HG03064 (cell line): ENCODE data around the gene PANK3.
"Not testable (repeated sequence)": the region's sequence is repeated elsewhere in the genome, so short reads cannot be mapped to it uniquely, and the experiment has no call there.

ENCODE experiments used
- ATAC-seq: cut with Tn5 transposase; IDR thresholded peaks from one replicate; pipeline ENCODE4 v1.9.1; 2021; ENCODE audit warnings: low read depth; ENCODE audit not compliant: unreplicated experiment

The PANK3 gene

DNA sequence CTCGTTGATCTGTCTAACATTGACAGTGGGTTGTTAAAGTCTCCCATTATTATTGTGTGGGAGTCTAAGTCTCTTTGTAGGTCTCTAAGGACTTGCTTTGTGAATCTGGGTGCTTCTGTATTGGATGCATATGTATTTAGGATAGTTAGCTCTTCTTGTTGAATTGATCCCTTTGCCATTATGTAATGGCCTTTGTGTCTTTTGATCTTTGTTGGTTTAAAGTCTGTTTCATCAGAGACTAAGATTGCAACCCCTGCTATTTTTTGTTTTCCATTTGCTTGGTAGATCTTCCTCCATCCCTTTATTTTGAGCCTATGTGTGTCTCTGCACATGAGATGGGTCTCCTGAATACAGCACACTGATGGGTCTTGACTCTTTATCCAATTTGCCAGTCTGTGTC, 17.0 kb upstream of the PANK3 start:
- ATAC-seq: not testable (repeated sequence)

DNA sequence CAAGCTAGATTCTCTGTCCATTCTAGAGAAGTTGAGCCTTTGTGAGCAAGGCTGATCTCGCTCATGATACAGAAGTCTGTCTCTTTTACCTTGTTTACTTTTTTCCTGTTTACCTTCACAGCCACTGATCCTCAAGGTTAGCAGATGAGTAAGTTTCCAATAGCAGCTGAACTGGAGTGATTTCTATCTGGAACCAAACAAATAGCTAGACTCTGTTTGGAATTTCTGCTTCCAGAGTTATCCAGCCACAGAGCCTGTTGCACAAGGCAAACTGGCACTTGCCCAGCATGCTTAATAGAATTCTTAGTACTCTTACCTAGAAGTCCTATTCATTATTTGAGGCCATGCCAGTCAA, 12.8 kb upstream of the PANK3 start:
- no peak for ATAC-seq

DNA sequence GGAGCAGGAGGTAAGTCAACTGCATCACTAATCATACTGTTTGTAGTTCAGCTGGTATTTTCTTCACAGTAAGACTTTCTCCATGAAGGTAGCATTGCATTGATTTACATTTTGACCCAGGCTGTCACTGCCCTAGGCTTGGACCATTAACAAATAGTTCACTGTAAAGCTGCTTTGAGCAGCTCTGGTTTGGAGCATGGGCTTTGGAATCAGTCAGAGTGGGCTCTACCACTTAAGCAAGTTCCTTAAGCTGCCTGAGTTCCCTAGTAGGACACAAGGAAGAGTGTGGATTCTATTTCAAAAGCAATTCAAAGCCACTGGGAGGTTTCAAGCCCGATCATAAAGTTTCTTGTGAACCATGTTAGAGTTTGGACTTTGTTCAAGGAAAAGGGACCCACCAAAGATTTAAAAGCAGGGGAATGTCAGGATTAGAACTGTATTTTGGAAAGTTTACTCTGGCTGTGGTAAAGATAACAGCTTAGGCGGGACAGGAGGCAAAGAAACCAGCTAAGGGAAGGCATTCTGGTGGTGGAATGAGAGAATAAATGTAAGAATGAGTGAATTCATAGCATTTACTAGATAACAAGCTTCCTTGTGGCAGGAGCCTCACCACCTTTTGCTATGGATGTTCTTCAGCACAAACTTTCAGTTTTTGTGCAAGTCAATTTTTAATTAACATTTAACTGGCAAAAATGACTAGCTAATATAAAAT, 12.3 kb upstream of the PANK3 start:
- ATAC-seq: no peak

DNA sequence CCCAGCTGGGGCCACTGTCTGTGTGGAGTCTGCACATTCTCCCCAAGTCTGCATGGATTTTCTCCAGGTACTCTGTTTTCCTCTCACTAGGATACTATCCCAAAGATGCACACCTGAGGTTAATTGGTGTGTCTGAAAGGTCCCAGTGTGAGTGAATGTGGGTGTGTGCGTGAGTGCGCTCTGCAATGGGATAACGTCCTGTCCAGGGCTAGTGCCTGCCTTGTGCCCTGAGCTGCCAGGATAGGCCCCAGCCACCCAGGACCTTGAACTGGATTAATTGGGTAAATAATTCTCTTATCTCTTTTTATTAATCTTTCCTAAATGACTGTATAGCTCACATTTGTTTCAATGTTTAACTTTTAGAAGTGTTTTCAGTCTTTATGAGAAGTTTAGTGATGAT, 11.5 kb upstream of the PANK3 start:
- ATAC-seq: no peak

DNA sequence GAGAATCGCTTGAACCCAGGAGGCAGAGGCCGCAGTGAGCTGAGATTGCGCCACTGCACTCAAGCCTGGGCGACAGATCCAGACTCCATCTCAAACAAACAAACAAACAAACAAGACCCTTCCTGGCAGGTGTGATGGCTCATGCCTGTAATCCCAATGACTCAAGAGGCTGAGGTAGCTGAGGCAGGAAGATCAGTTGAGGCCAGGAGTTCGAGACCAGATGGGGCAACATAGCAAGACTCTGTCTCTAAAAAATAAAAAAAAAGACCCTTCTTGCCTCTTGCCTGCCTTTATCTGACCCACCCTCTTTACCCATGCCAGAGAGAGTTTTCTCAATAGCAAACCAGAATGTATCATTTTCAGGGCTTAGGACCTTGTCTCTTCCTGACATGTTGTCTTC, 8.8 kb upstream of the PANK3 start:
- no peak for ATAC-seq

DNA sequence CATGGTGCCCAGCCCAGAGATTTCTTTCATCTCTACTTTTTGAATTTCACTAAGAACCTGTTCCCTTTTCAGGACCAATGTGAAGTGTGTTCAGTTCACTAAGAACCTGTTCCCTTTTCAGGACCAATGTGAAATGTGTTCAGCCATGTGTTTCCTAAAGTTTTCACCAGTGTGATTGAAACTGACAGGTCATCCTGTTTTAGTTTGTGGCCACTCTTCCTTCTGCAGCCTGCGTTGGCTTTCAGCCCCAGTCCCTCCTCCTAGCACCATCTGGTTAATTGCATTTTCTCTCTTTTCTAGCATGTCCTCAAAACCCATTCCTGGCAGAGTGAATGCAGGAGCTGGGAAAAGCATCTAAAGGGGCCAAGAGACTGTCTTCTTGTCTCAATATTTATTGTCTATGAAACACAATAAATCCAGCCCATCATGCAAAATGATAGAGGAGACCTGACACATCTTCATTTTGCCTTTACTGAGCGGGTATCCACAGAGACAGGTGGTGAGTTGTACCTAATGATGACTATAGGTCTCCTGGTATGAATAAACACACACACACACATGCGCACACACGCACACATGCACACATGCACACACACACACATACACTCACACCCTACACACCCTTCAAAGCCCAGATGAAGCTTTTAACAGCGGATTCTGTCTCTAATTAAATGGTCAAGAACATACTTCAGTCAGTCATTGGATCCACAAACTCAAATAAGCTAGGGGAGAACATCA, 6.1 kb upstream of the PANK3 start:
- ATAC-seq: no peak

DNA sequence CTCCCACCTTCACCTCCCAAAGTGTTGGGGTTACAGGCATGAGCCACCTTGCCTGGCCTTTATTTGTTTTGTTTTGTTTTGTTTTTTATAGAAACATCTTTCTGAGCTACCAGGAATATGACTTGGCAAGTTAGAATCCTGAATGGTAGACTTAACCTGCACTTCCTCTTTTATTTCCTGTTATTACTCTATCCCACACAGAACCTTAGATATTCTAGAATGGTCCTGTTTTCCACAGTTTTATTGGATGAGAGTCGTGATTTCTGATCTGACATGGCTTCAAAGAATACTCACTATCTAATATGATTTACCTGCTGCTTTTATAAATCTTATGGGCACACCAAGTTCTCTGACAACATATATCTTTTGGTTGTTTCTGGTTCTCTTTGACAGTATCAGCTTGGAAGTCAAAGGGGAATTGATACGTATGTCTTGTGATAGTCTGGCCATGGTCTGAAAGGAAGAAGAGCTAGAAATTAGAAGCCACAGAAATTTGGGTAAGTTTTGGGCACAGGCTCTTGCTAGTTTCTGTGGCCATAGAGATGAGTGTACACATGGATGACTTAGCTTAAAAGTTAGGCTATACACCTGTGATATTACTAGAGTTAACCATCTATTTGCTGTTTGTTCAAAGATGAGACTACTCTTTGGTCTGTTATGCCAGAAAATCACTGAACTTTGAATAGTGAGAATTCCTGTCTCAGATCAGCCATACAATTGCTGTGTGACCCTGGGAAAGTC, 4.7 kb upstream of the PANK3 start:
- peak; percentile 34 for ATAC-seq

DNA sequence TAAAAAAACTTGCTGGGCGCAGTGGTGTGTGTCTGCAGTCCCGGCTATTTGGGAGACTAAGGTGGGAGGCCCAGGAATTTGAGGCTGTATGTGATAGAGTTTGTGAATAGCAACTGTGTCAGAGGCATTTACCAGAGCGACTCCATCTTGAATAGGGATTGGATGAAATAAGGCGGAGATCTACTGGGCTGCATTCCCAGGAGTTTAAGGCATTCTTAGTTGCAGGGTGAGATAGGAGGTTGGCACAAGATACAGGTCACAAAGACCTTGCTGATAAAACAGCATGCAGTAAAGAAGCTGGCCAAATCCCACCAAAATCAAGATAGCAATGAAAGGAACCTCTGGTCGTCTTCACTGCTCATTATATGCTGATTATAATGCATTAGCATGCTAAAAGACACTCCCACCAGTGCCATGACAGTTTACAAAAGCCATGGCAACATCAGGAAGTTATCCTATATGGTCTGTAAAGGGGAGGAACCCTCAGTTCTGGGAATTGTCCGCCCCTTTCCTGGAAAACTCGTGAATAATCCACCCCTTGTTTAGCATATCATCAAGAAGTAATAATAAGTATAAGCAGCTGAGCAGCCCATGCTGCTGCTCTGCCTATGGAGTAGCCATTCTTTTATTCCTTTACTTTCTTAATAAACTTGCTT, 1.8 kb upstream of the PANK3 start:
- ATAC-seq: not testable (repeated sequence)

DNA sequence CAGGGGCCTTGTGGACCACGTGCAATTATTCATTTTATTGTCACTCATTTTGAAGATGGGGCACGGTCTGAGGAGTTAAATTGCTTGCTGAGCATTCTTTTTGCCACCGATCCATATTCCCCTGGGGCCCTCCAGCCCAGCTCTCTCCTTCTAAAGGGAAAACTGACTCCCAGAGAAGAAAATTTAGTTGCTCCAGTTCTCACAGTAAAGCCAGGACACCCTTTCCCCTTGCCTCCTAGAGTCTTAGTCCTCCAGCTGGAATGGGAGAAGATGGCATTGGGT, 1.0 kb upstream of the PANK3 start:
- no peak for ATAC-seq

DNA sequence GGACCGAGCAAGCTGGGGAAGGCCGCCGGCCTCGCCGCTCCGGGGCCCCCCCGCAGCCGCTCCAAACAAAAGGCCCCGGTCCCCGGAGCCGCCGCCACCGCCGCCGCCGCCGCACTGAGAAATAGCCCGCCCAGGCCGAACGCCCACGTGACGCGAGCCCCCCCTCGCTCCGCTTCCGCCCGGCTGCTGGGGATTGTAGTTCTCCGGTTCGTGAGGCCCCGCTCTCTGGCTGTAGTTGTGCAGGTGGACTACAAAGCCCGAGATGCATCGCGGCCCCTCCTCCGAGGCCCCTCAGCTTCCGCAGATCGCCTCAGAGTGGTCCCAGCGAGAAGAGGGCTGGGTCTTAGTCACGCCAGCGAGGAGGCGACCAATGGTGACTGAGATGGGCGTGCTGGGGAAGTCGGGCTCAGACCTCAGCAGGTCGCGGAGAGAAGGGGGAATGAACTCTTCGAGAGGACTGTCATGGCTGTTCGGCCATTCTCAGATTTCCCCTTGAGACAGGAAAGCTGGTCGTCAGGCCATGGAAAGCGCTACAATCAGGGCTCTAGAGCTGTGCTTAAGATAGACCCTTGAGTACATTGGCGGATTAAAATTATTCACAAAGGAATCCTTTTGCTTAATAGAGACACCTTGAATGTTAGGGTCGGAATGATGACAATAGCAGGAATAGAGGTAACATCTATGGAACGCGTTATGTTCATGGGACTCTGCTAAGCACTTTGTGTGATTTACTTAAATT, 489 bp upstream of the PANK3 start:
- ATAC-seq: peak; percentile 94

DNA sequence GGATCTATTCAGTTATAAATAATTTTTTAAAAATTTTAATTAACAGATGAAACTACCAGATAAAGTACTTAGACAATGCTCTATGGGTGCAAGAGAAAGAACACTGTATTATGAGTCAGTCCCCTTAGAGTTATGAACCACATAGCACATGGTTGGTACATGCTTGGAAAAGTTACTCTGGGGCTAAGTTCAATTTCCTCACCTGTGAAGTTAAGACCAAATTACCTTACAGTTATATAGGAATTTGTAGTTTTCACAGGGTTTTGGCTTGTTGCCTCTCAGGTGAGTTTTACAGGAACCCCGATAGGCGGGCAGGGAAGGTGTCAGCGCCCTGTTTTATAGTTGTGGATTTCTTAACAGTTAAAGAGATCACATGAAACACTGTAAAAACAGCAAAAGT, 1.2 kb downstream of the PANK3 start:
- no peak for ATAC-seq

DNA sequence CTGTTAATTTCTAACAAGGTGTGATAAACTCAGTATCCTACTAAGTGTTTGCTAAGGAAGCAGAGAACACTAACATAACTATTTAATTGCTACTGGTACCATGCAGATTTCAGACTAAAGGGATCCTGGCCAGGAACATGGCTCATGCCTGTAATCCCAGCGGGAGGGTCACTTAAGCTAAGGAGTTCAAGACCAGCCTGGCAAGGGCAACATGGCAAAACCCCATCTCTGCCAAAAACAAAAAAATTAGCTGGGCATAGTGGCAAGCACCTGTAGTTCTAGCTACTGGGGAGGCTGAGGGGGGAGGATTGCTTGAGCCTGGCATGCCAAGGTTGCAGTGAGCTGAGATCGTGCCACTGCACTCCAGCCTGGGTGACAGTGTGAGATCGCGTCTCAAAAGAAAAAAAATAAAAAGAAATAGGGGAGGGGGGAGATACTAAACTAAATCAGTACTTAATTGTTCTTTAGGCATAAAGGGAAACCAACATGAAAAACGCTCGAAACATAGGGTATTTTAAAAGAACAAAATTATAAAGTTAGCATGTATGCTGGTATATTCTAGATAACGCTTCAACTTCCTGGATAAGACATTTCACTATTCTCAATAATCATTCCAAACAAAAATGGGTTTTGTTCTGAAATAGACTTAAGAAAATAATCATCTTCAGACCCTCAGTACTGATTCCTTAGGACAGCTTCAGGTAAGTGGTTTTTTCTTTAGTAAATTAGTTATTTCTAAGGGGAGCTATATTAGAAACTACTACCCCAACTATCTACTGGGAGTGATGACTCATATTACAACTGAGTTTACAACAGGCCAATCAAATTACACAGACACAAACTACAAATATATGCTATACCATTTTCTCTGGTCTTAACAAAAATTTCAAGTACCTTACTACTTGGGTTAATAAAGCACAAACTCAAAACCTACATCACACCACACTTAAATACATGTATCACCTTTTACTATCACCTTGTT, 3.5 kb downstream of the PANK3 start:
- ATAC-seq: no peak

DNA sequence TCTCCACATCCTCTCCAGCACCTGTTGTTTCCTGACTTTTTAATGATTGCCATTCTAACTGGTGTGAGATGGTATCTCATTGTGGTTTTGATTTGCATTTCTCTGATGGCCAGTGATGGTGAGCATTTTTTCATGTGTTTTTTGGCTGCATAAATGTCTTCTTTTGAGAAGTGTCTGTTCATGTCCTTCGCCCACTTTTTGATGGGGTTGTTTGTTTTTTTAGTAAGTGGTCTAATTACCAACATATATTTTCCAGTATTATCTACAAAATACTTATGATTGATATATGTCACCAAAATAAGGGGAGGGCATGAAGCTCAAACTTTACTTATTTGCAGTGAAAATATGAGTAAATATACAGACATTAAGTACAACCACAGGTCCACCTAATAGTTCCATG, 5.0 kb downstream of the PANK3 start:
- ATAC-seq: not testable (repeated sequence)

DNA sequence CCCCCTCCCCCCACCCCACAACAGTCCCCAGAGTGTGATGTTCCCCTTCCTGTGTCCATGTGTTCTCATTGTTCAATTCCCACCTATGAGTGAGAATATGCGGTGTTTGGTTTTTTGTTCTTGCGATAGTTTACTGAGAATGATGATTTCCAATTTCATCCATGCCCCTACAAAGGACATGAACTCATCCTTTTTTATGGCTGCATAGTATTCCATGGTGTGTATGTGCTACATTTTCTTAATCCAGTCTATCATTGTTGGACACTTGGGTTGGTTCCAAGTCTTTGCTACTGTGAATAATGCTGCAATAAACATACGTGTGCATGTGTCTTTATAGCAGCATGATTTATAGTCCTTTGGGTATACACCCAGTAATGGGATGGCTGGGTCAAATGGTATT, 5.5 kb downstream of the PANK3 start:
- not testable (repeated sequence) for ATAC-seq

DNA sequence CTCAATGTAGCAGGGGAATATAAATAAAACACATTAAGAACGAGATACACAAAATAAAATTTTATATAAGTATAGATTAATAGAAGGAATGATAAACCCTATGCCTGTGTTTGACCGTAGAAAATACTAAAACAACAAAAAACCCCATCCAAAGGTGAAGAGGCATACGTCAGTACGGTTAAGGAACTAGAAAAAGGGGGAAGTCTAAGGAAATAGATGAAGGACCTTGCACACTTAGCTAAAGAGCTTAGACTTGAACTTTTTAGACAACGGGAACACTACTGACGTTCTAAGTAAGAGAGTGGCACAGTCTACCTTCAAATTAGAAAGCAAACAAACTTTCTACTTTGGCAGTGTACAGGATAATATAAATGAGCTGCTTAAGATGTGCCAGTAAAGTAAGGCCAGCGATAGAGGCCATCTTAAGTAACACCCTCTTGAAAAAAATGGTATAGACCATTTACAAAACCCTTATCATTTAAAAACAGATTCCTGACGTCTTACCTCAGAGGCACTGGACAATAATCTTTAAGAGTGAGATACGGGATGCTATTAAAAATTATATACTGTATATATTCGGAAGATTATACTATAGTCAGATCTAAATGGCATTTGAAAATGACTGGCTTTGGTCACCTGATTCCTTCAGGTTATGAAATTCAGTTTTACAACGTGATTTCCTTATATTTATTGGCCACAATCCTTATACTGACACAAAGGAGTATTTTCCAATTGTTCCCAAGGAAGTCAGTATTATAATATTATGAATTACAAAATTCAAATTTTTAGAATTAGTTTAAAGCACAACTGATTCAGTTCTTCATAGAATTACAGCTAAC, 8.5 kb downstream of the PANK3 start:
- ATAC-seq: no peak

DNA sequence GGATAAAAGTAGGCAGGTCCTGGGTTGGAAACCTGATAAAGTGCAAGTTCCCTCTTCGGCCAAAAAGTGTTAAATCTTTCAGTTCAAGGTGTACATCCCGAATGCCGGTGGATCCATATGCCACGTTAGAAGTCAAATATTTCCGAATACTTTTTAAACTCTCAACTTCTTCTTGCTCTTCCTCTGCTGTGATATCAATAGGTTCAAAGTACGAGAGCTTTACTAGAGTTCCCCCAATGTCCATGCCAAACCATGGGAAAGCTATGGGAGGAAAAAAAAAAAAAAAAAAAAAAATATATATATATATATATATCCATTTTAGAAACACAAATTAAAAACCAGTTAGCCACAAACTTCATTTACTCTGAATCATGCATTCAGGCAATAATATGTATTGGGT, 10.4 kb downstream of the PANK3 start:
- ATAC-seq: no peak

DNA sequence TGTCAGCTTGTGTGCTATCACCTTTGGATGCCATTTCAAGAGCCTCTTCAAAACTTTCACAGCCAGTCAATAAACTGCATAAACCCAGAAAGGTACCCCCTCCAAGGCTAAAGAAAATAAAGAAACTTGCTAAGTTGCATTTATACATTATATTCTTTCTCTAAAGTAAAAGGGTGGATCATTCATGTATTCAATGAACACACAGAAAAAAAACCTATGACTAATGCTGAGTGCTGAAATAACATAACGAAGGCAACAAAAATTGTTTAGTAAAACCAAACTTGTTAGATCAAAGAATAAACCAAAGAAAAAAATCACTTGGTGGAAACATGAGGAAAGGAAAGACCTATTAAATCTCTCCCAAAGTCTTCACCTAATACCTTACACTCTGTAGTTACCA, 15.2 kb downstream of the PANK3 start:
- no peak for ATAC-seq

DNA sequence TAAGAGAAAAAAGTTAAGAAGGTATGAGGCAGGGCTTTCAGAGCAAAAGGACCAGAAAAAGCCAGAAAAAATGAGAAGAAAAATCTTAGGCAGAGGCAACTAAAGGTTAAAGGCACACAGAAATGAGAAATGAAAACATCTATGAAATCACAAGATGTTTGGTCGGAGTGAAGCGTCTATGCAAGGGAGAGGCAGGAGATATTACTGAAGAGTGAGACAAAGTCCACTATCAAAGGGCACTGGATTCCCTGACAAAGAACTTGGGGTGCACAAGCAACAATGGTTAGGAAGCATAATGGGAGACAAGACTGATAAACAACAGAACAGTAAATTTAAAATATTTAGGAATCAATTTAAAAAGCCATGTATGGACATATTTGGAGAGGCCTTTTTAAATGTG, 16.9 kb downstream of the PANK3 start:
- ATAC-seq: no peak

DNA sequence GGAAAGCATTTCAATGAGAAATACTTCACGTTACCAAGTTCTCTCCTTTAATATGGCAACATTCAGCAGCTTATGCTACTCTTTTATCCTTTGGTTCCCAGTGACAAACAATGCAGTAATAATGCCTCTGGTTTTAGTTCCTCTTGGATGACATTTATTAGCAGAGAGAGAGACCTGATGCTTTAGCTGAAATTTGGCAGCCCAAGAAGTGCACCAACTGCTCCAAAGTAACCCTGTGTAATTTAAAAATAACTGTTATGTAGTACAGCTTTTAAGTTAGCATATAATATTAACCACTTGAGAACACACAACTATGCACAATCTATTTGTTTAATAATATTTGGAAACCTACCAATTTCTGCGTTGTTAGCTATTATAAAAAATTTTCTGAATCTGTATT, 21.8 kb downstream of the PANK3 start:
- no peak for ATAC-seq
